Endodermal cell (in vitro differentiated cells): ENCODE measurements around the gene C4orf51. TPM values are rescaled to one million over a fixed set of nuclear protein-coding genes. Genes with fewer than 3 reads are reported as not detected.

ENCODE experiments used
- DNase-seq: peaks from one replicate; pipeline ENCODE4 v3.0.0-alpha.2; 2017
- H3K27ac ChIP-seq: 2 replicates; pipeline ENCODE4 v1.5.1; 2013; ENCODE audit warnings: mild to moderate bottlenecking, low read depth, low read length, moderate library complexity
- H3K27me3 ChIP-seq: 2 replicates; pipeline ENCODE4 v1.6.1; 2013; ENCODE audit warnings: mild to moderate bottlenecking, low read length, moderate library complexity; ENCODE audit not compliant: insufficient read depth, control insufficient read depth, poor library complexity, severe bottlenecking
- H3K36me3 ChIP-seq: 2 replicates; pipeline ENCODE4 v1.7.0; 2013; ENCODE audit warnings: mild to moderate bottlenecking, low read length, moderate library complexity; ENCODE audit not compliant: control insufficient read depth, insufficient read depth
- H3K4me1 ChIP-seq: one replicate; pipeline ENCODE4 v1.7.0; 2013; ENCODE audit warnings: low read length; ENCODE audit not compliant: control insufficient read depth, insufficient read depth
- H3K4me3 ChIP-seq: 2 replicates; pipeline ENCODE4 v1.5.1; 2013; ENCODE audit warnings: mild to moderate bottlenecking, low read length, moderate library complexity
- H3K9ac ChIP-seq: 2 replicates; pipeline ENCODE4 v1.6.1; 2013; ENCODE audit warnings: mild to moderate bottlenecking, low read length, moderate library complexity; ENCODE audit not compliant: poor library complexity, severe bottlenecking; ENCODE audit errors: extremely low read depth
- H3K9me3 ChIP-seq: 2 replicates; pipeline ENCODE4 v1.6.1; 2013; ENCODE audit warnings: mild to moderate bottlenecking, low read length, moderate library complexity; ENCODE audit not compliant: control insufficient read depth
- H3K27ac Mint-ChIP-seq: 2 replicates; pipeline ENCODE4 v1.8.0; 2020; ENCODE audit warnings: mixed read lengths
- H3K27me3 Mint-ChIP-seq: 2 replicates; pipeline ENCODE4 v1.8.0; 2021; ENCODE audit warnings: mild to moderate bottlenecking, mixed read lengths; ENCODE audit not compliant: insufficient read depth
- H3K36me3 Mint-ChIP-seq: 2 replicates; pipeline ENCODE4 v1.8.0; 2020; ENCODE audit warnings: low read depth, mixed read lengths
- H3K4me1 Mint-ChIP-seq: 2 replicates; pipeline ENCODE4 v1.8.0; 2020; ENCODE audit warnings: mixed read lengths
- H3K4me3 Mint-ChIP-seq: 2 replicates; pipeline ENCODE4 v1.8.0; 2020; ENCODE audit warnings: mild to moderate bottlenecking, moderate library complexity, mixed read lengths
- H3K9me3 Mint-ChIP-seq: 2 replicates; pipeline ENCODE4 v1.8.0; 2020; ENCODE audit warnings: mild to moderate bottlenecking, mixed read lengths
- CTCF ChIP-seq: fragments of 200-600 bp; sonication (generic); conservative IDR thresholded peaks from 2 replicates; pipeline ENCODE4 v1.5.0; 2021; ENCODE audit warnings: antibody characterized with exemption, mild to moderate bottlenecking
- WGBS, 2 experiments: methylation state at CpG; one replicate each; pipeline versions ENCODE4 v1.1.5 to v1.1.7; 2013; ENCODE audit warnings: missing lambda C conversion rate in 2 of 2, mixed read lengths in 1 of 2; ENCODE audit not compliant: insufficient coverage in 1 of 2, insufficient read length in 1 of 2; 5-methylcytosine and 5-hydroxymethylcytosine counted together
- total RNA-seq, 2 donors: library from RNA; stranded (reverse); fragmentation: NEBNext Ultra II Directional in 1 of 2; extraction: Animal tissue kit (Norgen Biotek cat#: 25700) in 1 of 2; gene quantifications; 2 replicates in 1 of 2; 3 replicates in 1 of 2; pipeline ENCODE4 v1.2.1, GENCODE V29; 2021

Gene C4orf51
- total RNA-seq, 2 donors from 2014 or later = 6.8 TPM; not detected in 1

DNA sequence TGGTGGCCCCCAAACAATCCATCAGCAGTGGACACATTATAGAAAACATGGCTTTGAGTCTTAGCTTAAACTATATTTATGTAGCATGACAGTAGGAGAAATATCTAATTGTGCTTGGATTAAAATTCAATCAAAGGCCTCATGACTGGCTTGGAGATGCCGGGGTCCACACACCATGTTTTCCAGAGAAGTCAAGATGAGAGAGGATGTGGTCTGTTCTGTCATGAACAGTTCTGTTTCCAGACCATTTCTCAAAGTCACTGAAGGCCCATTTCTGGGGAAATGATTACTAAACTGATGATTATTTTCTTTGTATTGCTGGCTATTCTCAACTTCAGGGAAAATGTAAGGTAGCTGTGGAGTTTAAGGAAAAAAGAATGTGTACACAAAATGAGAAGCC lies 76.3 kb downstream of the C4orf51 start:
- H3K27ac Mint-ChIP-seq = peak overlapping the region; percentile 27
- Histone ChIP-seq H3K27me3 (no peaks in the 10 kb centered on the region), H3K4me1 (peaks cover 5% of the 10 kb centered on the region), H3K4me3 (no peak overlapping the region), H3K27ac (no peak overlapping the region), H3K9ac (no peak overlapping the region), H3K9me3 (no peaks in the 10 kb centered on the region), H3K36me3 (peaks cover 28% of the 10 kb centered on the region)
- H3K27me3 Mint-ChIP-seq = no peaks in the 10 kb centered on the region
- peaks cover 19% of the 10 kb centered on the region for H3K36me3 Mint-ChIP-seq
- DNase-seq = no peak
- H3K4me3 Mint-ChIP-seq = no peak overlapping the region
- WGBS, 2 experiments = 98 to 100% methylated on average over 1 of the region's 1 CpG
- H3K9me3 Mint-ChIP-seq = no peaks in the 10 kb centered on the region
- peaks cover 6% of the 10 kb centered on the region for H3K4me1 Mint-ChIP-seq
- TF ChIP-seq CTCF = no peak

- Histone ChIP-seq H3K27me3 (no peaks in the 10 kb centered on the region), H3K4me1 (no peaks in the 10 kb centered on the region), H3K4me3 (no peak overlapping the region), H3K9ac (no peak overlapping the region), H3K27ac (no peak overlapping the region), H3K9me3 (no peaks in the 10 kb centered on the region), H3K36me3 (peaks cover 33% of the 10 kb centered on the region)
- Mint-ChIP-seq H3K27ac (no peak overlapping the region), H3K4me1 (peaks cover under 1% of the 10 kb centered on the region), H3K9me3 (no peaks in the 10 kb centered on the region), H3K27me3 (no peaks in the 10 kb centered on the region), H3K4me3 (no peak overlapping the region), H3K36me3 (peaks cover 24% of the 10 kb centered on the region)
- WGBS, 2 experiments = 80 to 100% methylated on average over 1 of the region's 1 CpG
- DNase-seq = no peak
- no peak for TF ChIP-seq CTCF
Measured at GRCh38 chr4:145757188-145757587, 77.2 kb downstream of the C4orf51 start.

DNA sequence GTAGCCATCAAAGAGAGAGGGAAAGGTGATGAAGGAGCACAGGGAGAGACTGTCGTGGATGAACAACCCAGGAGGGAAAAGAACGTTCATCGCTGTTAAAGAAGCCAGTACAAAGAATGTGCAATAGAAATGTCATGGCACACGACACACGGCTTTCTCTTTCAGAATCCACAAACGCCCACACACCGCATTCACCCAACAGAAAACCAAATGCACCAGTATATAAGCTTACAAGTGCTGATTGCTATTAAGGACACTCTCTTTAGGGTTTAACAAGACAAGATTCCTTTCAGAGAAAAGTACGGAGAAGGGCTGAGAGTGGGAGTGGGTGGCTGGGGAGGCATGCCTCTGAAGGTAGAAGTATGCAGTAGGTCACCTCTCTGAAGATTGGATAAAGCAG lies 80.2 kb downstream of the C4orf51 start:
- Mint-ChIP-seq H3K36me3 (peaks cover 53% of the 10 kb centered on the region), H3K27me3 (no peaks in the 10 kb centered on the region), H3K27ac (no peak overlapping the region), H3K4me3 (no peak overlapping the region), H3K4me1 (no peaks in the 10 kb centered on the region), H3K9me3 (no peaks in the 10 kb centered on the region)
- no peak for TF ChIP-seq CTCF
- Histone ChIP-seq H3K9ac (no peak overlapping the region), H3K4me1 (no peaks in the 10 kb centered on the region), H3K36me3 (peaks cover 63% of the 10 kb centered on the region), H3K27ac (no peak overlapping the region), H3K4me3 (no peak overlapping the region), H3K9me3 (no peaks in the 10 kb centered on the region), H3K27me3 (no peaks in the 10 kb centered on the region)
- no peak for DNase-seq
- 88 to 92% methylated on average over 5 to 8 of the region's 8 CpGs for WGBS, 2 experiments
